Fibroblast of lung (primary cell): ENCODE results near the gene TFDP2.

Experiments
- EZH2 ChIP-seq: IDR thresholded peaks from 2 replicates; pipeline ENCODE4 v1.5.1; 2012; ENCODE audit warnings: low read length, control low read depth, mild to moderate bottlenecking; ENCODE audit errors: missing control alignments
- TF ChIP-seq, protein P1 (sequence below), 2 donors: IDR thresholded peaks in 1 of 2; conservative IDR thresholded peaks in 1 of 2; 1 replicate in 1 of 2; 2 replicates in 1 of 2; pipeline ENCODE4 v1.5.1; 2011 to 2012; ENCODE audit warnings: low read length in 2 of 2, control low read depth in 1 of 2, inconsistent platforms in 1 of 2, low read depth in 1 of 2, mild to moderate bottlenecking in 1 of 2

DNA sequence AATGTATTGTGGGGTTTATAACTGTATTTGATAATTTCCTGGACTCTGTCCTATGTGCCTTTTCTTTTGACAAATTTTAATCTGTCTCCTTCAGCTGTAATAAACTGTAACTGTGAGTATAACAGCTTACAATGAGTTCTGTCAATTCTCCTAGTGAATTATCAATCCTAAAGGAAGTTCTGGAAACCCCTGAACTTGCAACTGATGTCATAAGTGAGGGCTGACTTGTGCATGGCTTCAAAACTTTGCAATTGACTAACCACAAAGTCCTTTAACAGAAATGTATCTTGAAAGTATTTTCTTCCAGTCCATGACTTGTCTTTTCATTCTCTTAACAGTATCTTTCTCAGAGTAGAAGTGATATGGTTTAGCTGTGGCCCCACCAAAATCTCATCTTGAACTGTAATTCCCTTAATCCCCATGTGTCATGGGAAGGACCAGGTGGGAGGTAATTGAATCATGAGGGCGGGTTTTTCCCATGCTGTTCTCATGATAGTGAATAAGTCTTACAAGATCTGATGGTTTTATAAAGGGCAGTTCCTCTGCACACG, 108.3 kb downstream of the TFDP2 start:
- TF ChIP-seq EZH2 = no peak
- TF ChIP-seq, protein P1, sequence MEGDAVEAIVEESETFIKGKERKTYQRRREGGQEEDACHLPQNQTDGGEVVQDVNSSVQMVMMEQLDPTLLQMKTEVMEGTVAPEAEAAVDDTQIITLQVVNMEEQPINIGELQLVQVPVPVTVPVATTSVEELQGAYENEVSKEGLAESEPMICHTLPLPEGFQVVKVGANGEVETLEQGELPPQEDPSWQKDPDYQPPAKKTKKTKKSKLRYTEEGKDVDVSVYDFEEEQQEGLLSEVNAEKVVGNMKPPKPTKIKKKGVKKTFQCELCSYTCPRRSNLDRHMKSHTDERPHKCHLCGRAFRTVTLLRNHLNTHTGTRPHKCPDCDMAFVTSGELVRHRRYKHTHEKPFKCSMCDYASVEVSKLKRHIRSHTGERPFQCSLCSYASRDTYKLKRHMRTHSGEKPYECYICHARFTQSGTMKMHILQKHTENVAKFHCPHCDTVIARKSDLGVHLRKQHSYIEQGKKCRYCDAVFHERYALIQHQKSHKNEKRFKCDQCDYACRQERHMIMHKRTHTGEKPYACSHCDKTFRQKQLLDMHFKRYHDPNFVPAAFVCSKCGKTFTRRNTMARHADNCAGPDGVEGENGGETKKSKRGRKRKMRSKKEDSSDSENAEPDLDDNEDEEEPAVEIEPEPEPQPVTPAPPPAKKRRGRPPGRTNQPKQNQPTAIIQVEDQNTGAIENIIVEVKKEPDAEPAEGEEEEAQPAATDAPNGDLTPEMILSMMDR (conservative IDR thresholded peaks at IDR 0.05 in 1 of 2, IDR thresholded peaks at IDR 0.05 in 1 of 2; ENCODE audit: low read depth in 1 of 2, low read length in 2 of 2) = no peak
